HEK293 (cell line): Measurements from ENCODE around the gene EYA2.

Experiments
- CTCF ChIA-PET: fragments of 350-600 bp; formaldehyde crosslinking; extraction: SDS; loops from one replicate; lab custom pipeline; 2021; ENCODE audit warnings: antibody characterized with exemption; lab: Yijun Ruan, JAX
- POLR2A ChIA-PET: fragments of 300-600 bp; formaldehyde crosslinking; extraction: SDS; loops from one replicate; lab custom pipeline; 2020; ENCODE audit warnings: antibody characterized with exemption, inconsistent platforms; lab: Yijun Ruan, JAX
- H3K27ac ChIP-seq: fragments of 200-500 bp; sonication (Bioruptor generic); 2 replicates; pipeline ENCODE4 v1.5.1; 2014; ENCODE audit warnings: low read depth, low read length, control low read depth, inconsistent platforms; ENCODE audit errors: extremely low read depth
- H3K36me3 ChIP-seq, 2 experiments: fragments of 200-500 bp in 1 of 2; sonication (Bioruptor generic) in 1 of 2; 1 replicate in 1 of 2; 2 replicates in 1 of 2; pipeline ENCODE4 v1.5.1; 2014 to 2017; ENCODE audit warnings: inconsistent platforms in 2 of 2, low read length in 2 of 2; ENCODE audit not compliant: control insufficient read depth in 2 of 2, insufficient read depth in 1 of 2
- H3K4me1 ChIP-seq: fragments of 200-500 bp; sonication (Bioruptor generic); 2 replicates; pipeline ENCODE4 v1.5.1; 2014; ENCODE audit warnings: mild to moderate bottlenecking, low read length, inconsistent platforms; ENCODE audit not compliant: control insufficient read depth, insufficient read depth
- H3K4me3 ChIP-seq: 2 replicates; pipeline ENCODE4 v1.5.1; 2011; ENCODE audit warnings: low read depth, mild to moderate bottlenecking, control low read depth, low read length, moderate library complexity
- H3K9me3 ChIP-seq: fragments of 200-500 bp; sonication (Bioruptor generic); 2 replicates; pipeline ENCODE4 v1.5.1; 2014; ENCODE audit warnings: low read depth, low read length, inconsistent platforms; ENCODE audit not compliant: control insufficient read depth, insufficient read depth
- EGR2 ChIP-seq: fragments of 450-650 bp; formaldehyde crosslinking; IDR thresholded peaks from 2 replicates; pipeline ENCODE4 v1.5.1; 2016; ENCODE audit warnings: low read depth, missing biosample characterization, missing genetic modification characterization
- FEZF1 ChIP-seq: fragments of 450-650 bp; formaldehyde crosslinking; IDR thresholded peaks from 2 replicates; pipeline ENCODE4 v1.5.1; 2016; ENCODE audit warnings: missing biosample characterization, missing genetic modification characterization
- INSM2 ChIP-seq: fragments of 450-650 bp; formaldehyde crosslinking; IDR thresholded peaks from 2 replicates; pipeline ENCODE4 v1.5.1; 2016; ENCODE audit warnings: missing biosample characterization, missing genetic modification characterization
- KLF1 ChIP-seq: fragments of 450-650 bp; formaldehyde crosslinking; IDR thresholded peaks from 2 replicates; pipeline ENCODE4 v1.5.1; 2016; ENCODE audit warnings: missing biosample characterization, missing genetic modification characterization
- PRDM6 ChIP-seq: fragments of 450-650 bp; formaldehyde crosslinking; IDR thresholded peaks from 2 replicates; pipeline ENCODE4 v1.5.1; 2017; ENCODE audit warnings: missing biosample characterization, missing genetic modification characterization
- SP3 ChIP-seq: fragments of 450-650 bp; formaldehyde crosslinking; IDR thresholded peaks from 2 replicates; pipeline ENCODE4 v1.5.1; 2016; ENCODE audit warnings: missing biosample characterization, missing genetic modification characterization
- TSHZ1 ChIP-seq: fragments of 450-650 bp; formaldehyde crosslinking; IDR thresholded peaks from 2 replicates; pipeline ENCODE4 v1.5.1; 2016; ENCODE audit warnings: missing biosample characterization, missing genetic modification characterization, borderline replicate concordance
- ZNF121 ChIP-seq: fragments of 450-650 bp; formaldehyde crosslinking; IDR thresholded peaks from 2 replicates; pipeline ENCODE4 v1.5.1; 2016; ENCODE audit warnings: missing biosample characterization, missing genetic modification characterization
- ZNF302 ChIP-seq: fragments of 450-650 bp; formaldehyde crosslinking; IDR thresholded peaks from 2 replicates; pipeline ENCODE4 v1.5.1; 2016; ENCODE audit warnings: missing biosample characterization, missing genetic modification characterization, low read depth
- ZNF324 ChIP-seq: fragments of 450-650 bp; formaldehyde crosslinking; IDR thresholded peaks from 2 replicates; pipeline ENCODE4 v1.5.1; 2016; ENCODE audit warnings: missing biosample characterization, missing genetic modification characterization
- ZNF341 ChIP-seq: fragments of 450-650 bp; formaldehyde crosslinking; IDR thresholded peaks from 2 replicates; pipeline ENCODE4; 2016; ENCODE audit warnings: low read depth, missing biosample characterization, missing genetic modification characterization
- ZNF404 ChIP-seq: fragments of 450-650 bp; formaldehyde crosslinking; IDR thresholded peaks from 2 replicates; pipeline ENCODE4 v1.5.1; 2017; ENCODE audit warnings: missing biosample characterization, missing genetic modification characterization
- ZNF510 ChIP-seq: fragments of 450-650 bp; formaldehyde crosslinking; IDR thresholded peaks from 2 replicates; pipeline ENCODE4 v1.5.1; 2018; ENCODE audit warnings: mild to moderate bottlenecking, missing genetic modification characterization, missing biosample characterization; ENCODE audit not compliant: insufficient replicate concordance
- ZNF670 ChIP-seq: fragments of 450-650 bp; formaldehyde crosslinking; IDR thresholded peaks from 2 replicates; pipeline ENCODE4 v1.5.1; 2016; ENCODE audit warnings: missing biosample characterization, missing genetic modification characterization, low read depth

Gene EYA2

DNA sequence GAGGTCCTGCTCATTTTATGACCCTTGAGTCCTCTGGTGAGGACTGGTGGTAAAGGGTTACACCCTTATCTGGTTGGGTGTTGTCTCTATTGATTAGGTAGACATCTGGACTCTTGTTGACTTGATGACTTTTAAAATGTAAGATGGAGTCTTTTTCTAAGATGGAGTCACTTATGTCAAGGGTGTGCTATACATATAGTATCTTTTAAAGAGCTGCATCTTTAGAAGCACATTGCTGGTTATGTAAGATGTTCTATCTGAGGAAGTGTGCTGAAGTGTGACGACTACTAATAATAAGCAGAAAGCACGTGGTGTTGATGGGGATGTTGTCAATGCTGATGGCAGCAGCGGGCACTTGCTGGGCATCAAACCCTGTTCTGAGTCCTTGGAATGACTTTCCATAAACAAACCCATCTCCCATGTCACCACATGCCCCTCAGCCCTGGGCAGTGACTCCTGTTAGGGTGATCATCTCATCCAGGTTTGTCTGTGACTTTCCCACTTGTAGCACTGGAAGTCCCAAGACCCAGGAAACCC, 229.6 kb downstream of the EYA2 start (continued):
- TF ChIP-seq SP3 (tag by site-specific recombination) (no peak), ZNF404 (no peak), FEZF1 (tag by site-specific recombination) (no peak), KLF1 (no peak), ZNF302 (no peak), ZNF121 (tag by site-specific recombination) (no peak)
- TF ChIP-seq, all 188 proteins: peak for 0

DNA sequence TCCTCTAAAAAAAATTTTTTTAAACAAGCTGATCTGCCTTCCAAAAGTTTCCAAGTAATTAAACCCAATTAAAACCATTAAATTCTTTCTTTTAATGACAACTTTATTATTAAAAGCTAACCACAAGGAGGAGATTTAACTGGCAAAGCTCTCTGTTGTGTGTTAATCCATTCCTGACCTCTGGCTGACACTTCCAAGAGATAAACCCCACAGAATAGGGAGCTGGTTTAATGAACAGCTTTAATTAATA, 230.8 kb downstream of the EYA2 start:
- Histone ChIP-seq H3K36me3 (no peaks in the 10 kb centered on the region), H3K4me1 (peaks cover 5% of the 10 kb centered on the region), H3K27ac (no peak overlapping the region), H3K4me3 (no peak overlapping the region), H3K9me3 (no peaks in the 10 kb centered on the region)
- CTCF ChIA-PET = interaction anchor here (0.6 to 0.7 kb wide), 3 partner anchors 18 to 1154 kb away, joined by 3 to 6 read pairs (median 4); no protein-coding TSS in a partner anchor
- TF ChIP-seq TSHZ1 (tag by site-specific recombination) (no peak), ZNF341 (tag by site-specific recombination) (no peak), PRDM6 (peak; percentile 49), ZNF510 (no peak)
- POLR2A ChIA-PET = no interaction called here

DNA sequence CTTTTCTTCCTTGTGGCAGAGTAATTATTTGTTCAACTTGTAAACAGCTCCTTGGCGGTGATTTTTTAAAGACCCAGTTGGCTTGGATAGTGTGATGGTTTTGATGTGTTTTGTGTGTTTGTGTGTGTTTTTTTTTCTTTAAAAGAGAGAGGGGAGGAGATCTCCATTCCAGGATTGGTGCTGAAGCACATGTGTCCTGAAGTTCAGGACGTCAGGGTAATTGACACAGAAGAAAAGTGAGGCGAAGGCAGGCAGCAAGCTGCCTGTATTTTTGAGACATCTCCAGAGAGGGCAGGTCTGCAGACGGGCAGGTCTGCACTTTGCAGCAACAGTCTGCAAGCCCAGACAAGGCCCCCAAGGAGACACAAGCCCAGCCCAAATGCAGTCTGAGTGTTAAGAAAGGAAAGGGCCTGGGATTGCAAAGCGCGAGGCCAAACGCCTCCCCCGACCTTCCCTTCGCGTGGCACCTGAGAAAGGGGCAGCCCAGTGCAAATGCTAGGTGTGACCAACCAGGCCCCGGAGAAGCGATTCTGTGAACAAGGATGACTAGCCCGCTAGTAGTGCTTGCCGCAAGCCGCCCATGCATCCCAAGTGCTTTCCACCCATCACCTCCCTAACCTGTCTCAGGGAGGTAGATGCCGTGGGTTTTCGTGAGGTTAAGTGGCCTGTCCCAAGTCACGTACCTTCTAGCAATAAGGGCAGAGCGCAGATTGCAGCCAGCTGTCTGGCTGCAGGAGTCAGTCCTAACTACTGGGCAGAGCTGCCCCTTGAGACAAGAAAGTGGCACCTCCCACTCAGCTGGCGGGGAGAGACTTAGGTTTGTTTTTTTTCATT, 231.3 kb downstream of the EYA2 start:
- H3K27ac ChIP-seq = no peak overlapping the region
- no peak for TF ChIP-seq ZNF670 (tag by site-specific recombination)
- TF ChIP-seq ZNF341 (tag by site-specific recombination) = no peak
- TF ChIP-seq ZNF324 (tag by site-specific recombination) = no peak
- TF ChIP-seq INSM2 (tag by site-specific recombination) = no peak
- 0 out of 2 replicates have a peak, but pooled peaks have one; percentile 6 for TF ChIP-seq EGR2 (tag by site-specific recombination)
- TF ChIP-seq, all 188 proteins: peak for 1
- Histone ChIP-seq H3K36me3 (no peaks in the 10 kb centered on the region), H3K4me1 (peaks cover 5% of the 10 kb centered on the region), H3K4me3 (no peak overlapping the region), H3K9me3 (no peaks in the 10 kb centered on the region)
- ChIA-PET CTCF (interaction anchor here (0.6 to 0.7 kb wide), 2 partner anchors 17 to 1155 kb away, joined by 4 to 6 read pairs; no protein-coding TSS in a partner anchor), POLR2A (no interaction called here)
